Frontal cortex (tissue), 4 donors: ENCODE results near the gene ZNF436. TPM values are rescaled to one million over a fixed set of nuclear protein-coding genes. Genes with fewer than 3 reads are reported as not detected.

Experiments
- DNase-seq, 2 donors: peaks; one replicate each; pipeline ENCODE4 v3.0.0; 2012; ENCODE audit warnings: low spot score in 2 of 2
- FAIRE-seq: peaks from 2 replicates; lab custom pipeline; 2012; peaks lifted over from hg19 to GRCh38; lab: Jason Lieb, UNC
- total RNA-seq: library from RNA; depleted of rRNA; stranded (reverse); fragments of >200 nt; gene quantifications from one replicate; pipeline ENCODE4 v1.2.3, GENCODE V29; 2014
- donor health status: control.
- donor health status: control.
- donor health status: control.

Gene ZNF436
- total RNA-seq, result 111 TPM

- DNase-seq (peak; percentile 46 to 54), FAIRE-seq (no peak)
Measured at GRCh38 chr1:23369335-23370013, at the start of gene ZNF436. Gene ZNF436 (minus strand): TSS chr1:23369836. CDS start chr1:23368005, 1,831 bp downstream.

DNA sequence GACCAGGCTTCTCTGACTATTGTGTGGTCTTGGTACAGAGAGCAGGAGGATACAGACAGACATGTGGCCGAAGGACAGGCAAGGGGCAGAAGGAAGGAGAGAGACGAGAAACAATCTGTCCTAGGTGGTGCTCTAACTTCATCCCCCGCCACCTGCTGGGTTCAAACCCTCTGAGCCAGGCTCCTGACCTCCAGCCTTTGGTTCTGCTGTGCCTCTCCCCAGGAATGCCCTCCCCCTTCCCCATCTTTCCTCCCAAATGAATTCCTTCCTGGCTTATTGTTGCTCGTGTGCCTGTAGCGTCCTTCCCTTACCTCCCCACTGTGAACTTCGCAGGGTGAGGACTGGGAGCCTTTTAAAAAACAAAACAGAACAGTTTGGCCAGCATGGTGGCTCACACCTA, 49.5 kb upstream of the ZNF436 start:
- FAIRE-seq, result no peak
- DNase-seq, result no peak

GRCh38 chr1:23417570-23417969, 47.9 kb upstream of the ZNF436 start:
- DNase-seq (no peak), FAIRE-seq (no peak)

DNA sequence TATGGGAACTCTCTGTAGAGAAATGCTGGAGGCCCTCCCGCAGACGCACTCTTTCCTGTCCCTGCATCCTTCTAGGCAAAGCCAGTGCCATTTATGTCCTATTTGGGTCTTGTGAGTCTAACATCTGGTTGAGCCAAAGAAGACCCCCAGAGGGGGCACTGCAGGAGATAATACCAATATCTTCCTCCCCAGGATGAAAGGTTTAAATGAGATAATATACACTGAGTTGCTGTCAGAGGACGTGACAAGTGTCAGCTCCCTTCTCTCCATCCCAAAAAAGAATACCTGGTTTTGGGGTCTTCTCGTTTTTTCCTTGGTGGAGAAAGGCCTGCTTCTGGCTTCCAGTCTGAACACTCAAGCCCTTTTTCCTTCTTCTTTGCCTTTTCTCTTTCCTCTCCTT, 47.3 kb upstream of the ZNF436 start:
- no peak for FAIRE-seq
- DNase-seq, result no peak

DNA sequence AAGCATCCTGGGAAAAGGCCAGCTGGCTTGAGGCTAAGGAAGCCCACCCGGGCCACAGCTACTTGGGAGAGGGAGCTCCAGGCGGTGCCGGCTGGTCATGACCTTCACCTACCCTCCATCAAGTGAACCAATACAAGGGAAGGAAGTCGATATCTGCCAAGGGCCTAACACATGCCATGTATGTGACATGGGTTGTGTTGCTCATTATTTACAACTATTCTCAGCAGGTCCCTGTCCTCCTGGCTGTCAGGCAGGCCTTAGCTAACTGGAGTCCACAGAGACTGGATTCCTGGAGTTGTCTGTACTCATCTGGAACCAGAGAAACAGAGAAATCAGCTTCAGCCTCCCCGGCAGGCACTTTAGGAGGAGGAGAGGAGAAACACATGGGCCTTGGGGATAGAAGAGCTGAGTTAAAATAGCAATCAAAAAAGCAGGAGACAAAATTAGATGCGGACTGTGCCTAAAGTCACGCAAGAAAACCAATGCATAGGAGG, 39.2 kb upstream of the ZNF436 start:
- no peak for DNase-seq
- FAIRE-seq, result no peak

DNA sequence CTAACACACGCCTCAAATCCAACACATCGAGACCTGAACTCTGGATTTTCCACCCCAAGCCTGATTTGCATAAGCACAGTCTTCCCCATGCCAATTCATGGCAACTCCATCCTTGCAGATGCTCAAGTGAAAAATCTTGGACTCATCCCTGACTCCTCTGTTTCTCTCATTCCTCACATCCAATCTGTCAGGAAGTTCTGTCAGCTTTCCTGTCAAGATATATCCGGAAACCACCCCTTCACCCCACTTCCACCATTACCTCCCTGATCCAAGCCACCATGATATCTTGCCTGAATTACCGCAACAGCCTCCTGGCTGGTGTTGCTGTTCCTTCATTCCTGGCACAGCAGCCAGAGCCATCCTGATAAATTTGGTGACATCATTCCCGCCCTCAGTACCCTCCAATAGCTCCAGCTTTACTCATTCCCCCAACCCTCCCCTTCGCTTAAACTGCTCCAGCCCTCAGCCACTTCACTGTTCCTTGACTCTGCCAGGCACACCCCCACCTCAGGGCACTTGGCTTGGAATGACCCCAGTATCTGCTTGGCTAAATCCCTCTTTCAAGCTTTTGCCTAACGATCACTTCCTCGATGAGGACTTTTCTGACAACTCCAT, 37.5 kb upstream of the ZNF436 start:
- DNase-seq (no peak), FAIRE-seq (no peak)

DNA sequence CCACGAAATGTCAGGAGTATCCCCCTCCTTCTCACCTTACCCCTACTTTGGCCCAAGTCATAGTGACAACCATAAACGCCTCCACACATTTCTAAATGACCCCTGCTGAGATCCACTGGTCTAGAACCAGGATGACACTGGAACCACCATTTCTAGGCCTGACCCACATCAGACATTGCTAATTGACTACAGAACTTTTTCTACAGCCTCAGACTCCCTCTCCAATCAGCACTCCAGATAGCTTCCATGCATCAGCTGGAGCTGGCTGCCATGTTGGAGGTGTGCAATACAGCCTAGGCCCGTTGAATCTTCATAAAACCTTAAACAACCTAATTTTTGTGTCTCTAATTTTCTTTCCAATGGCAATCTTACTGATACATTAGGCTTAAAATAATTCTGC, 36.3 kb upstream of the ZNF436 start:
- FAIRE-seq, result no peak

DNA sequence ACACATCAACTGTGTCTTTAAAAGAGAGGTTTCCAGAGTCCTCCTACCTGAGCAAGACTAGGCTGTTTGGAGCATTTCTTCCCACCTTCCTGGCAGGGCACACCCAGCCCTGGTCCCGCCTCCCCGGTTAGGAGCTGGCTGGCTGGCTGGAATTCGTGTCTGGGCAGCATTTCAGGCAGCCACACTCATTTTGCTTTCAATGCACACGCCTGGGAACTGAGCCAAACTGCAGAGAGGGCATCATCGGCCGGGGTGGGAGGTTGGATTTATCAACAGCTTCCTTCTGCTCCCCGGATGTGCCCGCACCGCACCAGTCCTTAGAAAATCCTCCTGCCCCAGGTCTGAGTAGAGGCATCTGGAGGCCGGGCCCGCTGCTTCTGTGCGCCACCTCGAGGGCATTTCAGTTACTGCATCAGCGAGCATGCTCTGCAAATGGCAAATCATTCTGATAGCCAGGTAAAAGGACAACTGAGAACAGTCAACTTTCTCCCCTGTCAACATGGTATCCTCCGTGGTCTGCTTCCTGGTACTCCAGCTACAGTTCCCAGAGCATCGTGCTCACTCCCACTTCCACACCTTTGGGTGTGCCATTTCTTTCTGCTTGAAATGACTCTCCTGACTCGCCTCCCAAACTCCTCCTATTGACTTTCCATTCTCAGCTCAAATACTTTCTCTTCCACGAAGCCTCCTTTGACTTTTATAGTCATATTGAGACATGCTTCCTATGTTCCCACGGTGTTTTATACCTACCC, 34.3 kb upstream of the ZNF436 start:
- peak; percentile 44 to 76 for DNase-seq
- no peak for FAIRE-seq

More for the DNA sequence above, 36.3 kb upstream of the ZNF436 start:
- no peak for DNase-seq

GRCh38 chr1:23403355-23403734, 33.7 kb upstream of the ZNF436 start:
- no peak for FAIRE-seq

DNA sequence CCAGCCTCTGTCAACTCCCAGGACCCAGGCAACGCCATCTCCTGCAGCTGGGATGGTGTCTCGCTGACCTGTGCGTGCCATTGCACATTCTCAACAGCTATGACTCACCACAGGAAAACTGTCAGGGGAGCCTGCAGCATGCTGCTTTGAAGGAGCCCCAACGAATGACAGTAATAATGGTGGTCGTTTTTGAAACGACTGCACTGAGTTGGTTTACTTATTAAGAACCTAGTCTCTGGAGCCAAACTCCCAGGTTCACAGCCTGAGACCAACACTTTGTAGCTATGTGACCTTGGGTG, 33.4 kb upstream of the ZNF436 start:
- DNase-seq (no peak), FAIRE-seq (no peak)

More at GRCh38 chr1:23403355-23403734, 33.7 kb upstream of the ZNF436 start:
- no peak for DNase-seq

DNA sequence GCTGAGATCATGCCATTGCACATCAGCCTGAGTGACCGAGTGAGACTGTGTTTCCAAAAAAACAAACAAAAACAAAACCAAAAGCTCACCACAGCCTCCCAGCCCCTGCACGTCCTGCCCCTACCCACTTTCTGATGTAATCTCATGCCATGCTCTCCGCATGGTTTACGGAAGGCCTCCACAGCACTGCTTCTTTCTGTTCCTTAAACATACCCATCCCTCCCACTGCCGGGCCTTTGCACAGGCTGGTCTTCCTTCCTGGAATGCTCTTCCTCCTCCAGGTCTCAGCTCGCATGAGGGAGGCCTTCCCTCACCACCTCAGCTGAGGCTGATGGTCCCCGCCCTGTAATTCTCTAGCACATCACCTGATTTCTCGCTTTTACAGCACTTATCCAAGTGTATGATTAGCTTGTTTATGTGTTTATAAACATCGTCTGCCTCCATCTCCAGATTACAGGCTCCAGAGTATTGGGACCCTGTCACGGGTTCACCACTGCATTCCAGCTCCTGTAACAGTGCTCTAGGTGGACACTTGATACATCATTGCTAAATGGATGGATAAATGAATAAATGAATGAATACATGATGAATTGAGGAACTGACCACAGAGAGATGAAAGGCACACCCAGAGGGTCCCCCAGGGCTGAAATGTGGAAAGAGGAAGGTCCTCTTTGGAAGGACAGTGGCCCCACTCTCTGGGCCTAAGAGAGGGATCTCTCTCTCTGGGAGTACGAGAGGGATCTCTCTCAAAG, 32.8 kb upstream of the ZNF436 start:
- no peak for FAIRE-seq

DNA sequence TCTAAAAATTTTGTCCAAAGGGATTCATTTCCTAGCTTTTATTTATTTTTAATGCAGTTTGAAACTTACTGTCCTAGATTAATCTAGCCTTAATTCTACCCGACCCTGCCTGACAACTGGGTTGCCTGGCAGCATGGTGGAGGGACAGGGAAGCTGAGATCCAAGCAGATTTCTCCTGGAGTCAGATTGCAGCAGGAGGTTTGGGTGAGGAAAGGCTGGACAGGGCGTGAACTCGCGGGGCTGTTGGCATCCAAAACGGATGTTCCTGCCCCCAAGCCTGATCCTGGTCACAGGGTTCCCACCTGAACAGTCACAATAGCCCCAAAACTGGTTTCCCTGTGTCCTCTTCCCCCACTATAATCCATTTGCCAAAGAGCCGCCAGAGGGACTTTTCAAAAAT, 31.7 kb upstream of the ZNF436 start:
- FAIRE-seq (no peak), DNase-seq (no peak)

More for the DNA sequence above, 32.8 kb upstream of the ZNF436 start:
- DNase-seq, result no peak

- FAIRE-seq, result no peak
- DNase-seq, result no peak
Measured at GRCh38 chr1:23400324-23401114, 30.9 kb upstream of the ZNF436 start.

- FAIRE-seq, result no peak
- DNase-seq, result no peak
Measured at GRCh38 chr1:23399229-23399628, 29.6 kb upstream of the ZNF436 start.

DNA sequence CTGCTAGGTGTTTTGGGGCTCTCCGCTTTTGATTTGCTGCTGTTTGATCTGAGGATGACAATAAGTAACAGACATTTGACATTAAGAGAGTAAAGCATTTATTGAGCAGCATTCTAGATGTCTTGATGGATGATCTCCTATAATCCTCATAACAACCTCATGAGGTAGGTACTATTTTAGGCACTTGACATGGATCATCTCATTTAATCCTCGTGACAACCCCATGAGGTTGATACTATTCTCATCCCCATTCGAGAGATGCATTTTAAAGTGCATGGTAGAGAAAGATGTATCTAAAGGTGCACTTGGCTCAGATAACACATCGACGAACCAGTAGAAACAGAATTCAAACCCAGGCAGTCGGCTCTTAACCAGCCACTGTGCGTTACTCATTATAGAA, 28.3 kb upstream of the ZNF436 start:
- DNase-seq (no peak), FAIRE-seq (no peak)

- no peak for DNase-seq
- FAIRE-seq, result no peak
Measured at GRCh38 chr1:23396380-23396779, 26.7 kb upstream of the ZNF436 start.

DNA sequence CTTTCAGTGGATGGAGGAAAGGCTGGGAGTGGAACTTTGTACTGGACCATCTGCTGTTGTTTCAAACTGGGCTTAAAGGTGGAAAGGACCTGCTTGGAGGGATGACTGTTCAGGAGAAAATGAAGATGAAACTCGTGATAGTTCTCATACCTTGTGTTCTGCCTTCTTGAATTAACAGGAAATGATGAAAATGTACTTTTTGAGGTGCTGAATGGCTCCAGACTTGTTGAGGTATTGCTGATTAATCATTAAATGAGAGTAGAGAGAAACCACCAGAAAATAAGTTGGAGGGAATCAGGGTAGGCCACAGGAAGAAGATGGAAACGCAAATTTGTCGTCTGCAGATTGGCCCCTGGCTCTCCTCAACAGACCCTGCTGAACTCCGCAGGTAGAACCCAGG, 26.2 kb upstream of the ZNF436 start:
- no peak for DNase-seq
- no peak for FAIRE-seq

DNA sequence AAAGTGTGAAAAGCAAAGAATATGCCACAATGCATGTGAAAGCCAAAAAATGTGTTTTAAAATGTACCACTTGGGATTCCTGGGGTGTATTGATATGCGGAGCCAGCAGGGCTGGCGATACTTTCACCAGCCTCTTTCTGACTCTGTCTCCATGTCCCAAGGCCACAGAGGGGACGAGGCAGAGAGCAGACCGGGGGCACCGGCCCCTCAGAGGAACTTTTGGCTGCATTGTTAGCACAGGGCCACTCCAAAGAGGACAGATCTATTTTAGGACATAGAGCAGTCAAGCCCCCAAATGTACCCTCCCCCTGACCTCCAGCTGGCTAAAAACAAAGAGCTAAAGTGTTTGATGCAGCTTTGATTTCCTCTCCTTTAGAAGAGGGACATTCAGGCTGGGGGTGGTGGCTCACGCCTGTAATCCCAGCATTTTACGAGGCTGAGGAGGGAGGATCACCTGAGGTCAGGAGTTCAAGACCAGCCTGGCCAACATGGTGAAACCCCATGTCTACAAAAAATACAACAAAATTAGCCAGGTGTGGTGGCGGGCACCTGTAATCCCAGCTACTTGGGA, 25.6 kb upstream of the ZNF436 start:
- DNase-seq, result no peak
- FAIRE-seq, result no peak

DNA sequence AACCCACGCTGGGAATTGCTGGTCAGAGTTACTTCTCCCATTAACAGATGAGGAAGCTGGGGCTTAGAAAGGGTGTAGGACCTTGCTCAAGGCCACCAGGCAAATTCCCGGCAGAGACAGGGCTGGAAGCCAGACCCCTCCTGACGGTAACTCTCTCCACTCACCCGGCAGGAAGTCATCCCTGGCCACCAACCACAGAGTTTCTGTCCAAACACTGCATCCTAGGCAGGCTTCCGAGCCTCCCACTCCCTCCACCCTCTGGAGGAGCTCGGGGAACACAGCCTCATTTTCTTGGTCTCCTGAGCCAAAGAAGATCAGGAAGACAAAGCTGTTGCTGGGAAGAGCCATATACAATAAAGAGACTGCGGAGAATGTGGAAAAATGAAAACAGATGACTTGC, 25.0 kb upstream of the ZNF436 start:
- no peak for FAIRE-seq
- peak in 1 of 2 donors; percentile 54 for DNase-seq
